ENCODE results near the gene PRKCB. TPM values are rescaled to one million over a fixed set of nuclear protein-coding genes. Genes with fewer than 3 reads are reported as not detected.

PRKCB gene
- total RNA-seq, 4 donors from 2014 or later: 7.0 to 88.3 (median 15.9) TPM

DNA sequence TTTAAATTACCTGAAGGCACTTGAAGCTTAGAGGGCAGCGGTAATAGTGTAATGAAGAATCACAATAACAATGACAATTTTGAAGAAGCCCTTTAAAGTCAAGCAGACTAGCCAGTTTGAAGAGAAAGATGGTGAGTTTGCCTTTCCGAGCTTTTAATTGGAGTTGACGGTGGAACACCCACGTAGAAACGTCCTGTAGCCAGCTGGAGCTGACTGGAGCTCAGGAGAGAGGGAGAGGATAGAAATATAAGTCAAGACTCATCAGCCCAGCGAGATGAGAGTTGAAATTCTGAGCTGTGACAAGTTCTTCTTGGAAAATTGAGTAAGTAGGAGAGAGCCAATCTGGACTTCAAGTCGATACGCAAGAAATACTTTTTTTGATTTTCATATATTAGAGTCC lies 328.6 kb downstream of the PRKCB start:
- Histone ChIP-seq H3K27ac (no peak overlapping the region), H3K36me3 (no peaks in the 10 kb centered on the region), H3K9me3 (no peaks in the 10 kb centered on the region), H3K4me1 (no peaks in the 10 kb centered on the region), H3K27me3 (no peaks in the 10 kb centered on the region), H3K4me3 (no peak overlapping the region)
- no peak for DNase-seq
- no peak for TF ChIP-seq POLR2A (IDR thresholded peaks at IDR 0.05)
- TF ChIP-seq, protein P1, sequence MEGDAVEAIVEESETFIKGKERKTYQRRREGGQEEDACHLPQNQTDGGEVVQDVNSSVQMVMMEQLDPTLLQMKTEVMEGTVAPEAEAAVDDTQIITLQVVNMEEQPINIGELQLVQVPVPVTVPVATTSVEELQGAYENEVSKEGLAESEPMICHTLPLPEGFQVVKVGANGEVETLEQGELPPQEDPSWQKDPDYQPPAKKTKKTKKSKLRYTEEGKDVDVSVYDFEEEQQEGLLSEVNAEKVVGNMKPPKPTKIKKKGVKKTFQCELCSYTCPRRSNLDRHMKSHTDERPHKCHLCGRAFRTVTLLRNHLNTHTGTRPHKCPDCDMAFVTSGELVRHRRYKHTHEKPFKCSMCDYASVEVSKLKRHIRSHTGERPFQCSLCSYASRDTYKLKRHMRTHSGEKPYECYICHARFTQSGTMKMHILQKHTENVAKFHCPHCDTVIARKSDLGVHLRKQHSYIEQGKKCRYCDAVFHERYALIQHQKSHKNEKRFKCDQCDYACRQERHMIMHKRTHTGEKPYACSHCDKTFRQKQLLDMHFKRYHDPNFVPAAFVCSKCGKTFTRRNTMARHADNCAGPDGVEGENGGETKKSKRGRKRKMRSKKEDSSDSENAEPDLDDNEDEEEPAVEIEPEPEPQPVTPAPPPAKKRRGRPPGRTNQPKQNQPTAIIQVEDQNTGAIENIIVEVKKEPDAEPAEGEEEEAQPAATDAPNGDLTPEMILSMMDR (IDR thresholded peaks at IDR 0.05): no peak

DNA sequence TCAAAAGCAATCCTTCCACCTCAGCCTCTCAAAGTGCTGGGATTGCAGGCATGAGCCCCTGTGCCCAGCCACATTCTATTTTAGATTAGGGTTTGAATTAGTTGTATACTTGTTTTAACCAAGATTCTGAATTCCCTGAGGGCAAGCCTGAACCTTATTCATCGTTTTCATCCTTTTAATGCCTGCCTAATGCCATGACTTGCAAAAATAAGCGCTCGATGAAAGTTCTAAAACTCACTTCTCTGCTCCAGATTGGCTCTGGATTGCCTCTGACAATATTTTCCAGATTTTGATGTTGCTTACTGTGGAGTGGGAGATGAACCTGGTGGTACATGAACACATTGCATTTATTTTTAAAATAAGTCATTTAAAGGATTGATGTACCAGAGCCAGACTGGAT lies 329.5 kb downstream of the PRKCB start:
- H3K27me3 ChIP-seq: no peaks in the 10 kb centered on the region
- DNase-seq: no peak
- no peak for TF ChIP-seq POLR2A (IDR thresholded peaks at IDR 0.05)
- TF ChIP-seq, protein P1 (IDR thresholded peaks at IDR 0.05): no peak
- H3K36me3 ChIP-seq: no peaks in the 10 kb centered on the region
- H3K27ac ChIP-seq: no peak overlapping the region
- H3K4me3 ChIP-seq: no peak overlapping the region
- H3K9me3 ChIP-seq: no peaks in the 10 kb centered on the region
- H3K4me1 ChIP-seq: no peaks in the 10 kb centered on the region

DNA sequence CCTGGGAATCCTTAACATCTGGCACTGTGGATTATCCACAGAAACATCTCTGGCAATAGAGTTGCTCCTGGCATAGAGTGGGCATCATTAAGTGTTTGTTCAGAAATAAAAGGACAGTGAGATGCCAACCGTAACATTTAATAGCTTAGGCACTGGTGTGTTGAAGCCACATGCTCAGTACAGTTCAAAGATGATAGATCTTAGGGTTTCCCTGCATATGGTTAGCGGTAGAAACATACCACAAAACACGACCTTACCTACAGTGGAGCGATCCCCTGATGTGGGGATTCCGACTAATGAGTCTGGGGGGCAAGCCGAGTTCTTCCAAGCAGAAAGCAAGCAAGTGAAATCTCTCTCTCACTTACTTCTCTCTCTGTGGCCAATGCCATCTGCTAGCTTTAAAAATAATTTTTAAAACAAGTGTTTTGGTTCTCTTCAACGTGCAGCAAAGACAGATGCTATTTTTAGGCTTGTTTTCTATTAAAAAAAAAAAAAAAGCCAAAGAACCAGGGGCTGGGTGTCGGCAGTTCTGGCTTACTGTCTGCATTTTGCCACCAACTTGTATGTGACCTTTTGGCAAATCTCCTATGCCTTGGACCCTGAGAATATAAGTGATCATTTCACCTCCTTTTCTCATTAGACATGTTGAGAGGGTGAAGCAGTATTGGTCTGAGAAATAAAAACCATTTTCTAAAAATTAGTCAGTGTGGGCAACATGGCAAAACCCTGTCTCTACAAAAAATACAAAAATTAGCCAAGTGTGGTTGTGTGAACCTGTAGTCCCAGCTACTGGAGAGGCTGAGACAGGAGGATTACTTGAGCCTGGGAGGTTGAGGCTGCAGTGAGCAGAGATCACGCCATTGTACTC lies 331.1 kb downstream of the PRKCB start:
- Histone ChIP-seq H3K4me1 (no peaks in the 10 kb centered on the region), H3K9me3 (no peaks in the 10 kb centered on the region), H3K27me3 (no peaks in the 10 kb centered on the region), H3K36me3 (no peaks in the 10 kb centered on the region), H3K27ac (no peak overlapping the region), H3K4me3 (no peak overlapping the region)
- TF ChIP-seq POLR2A (IDR thresholded peaks at IDR 0.05): no peak
- TF ChIP-seq, protein P1 (IDR thresholded peaks at IDR 0.05): no peak
- no peak for DNase-seq

DNA sequence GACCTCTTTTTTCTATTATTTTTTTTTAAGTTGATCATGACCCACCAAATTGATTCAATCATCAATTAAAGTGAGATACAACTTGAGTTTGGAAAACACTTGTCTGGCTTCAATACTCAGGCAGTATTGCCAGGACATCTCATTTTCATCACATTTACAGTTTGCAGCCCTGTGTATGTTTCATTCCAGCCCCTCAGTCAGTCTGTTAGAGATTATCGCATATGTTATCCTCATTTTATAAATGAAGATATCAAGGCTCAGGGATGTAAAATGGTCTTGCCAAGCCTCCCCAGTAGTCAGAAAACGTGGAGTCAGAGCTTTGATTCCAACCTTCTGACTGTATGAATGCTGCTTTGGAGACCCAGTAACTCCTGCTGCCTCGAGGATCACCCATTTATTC lies 333.1 kb downstream of the PRKCB start:
- no peaks in the 10 kb centered on the region for H3K27me3 ChIP-seq
- H3K36me3 ChIP-seq: no peaks in the 10 kb centered on the region
- H3K27ac ChIP-seq: no peak overlapping the region
- no peak overlapping the region for H3K4me3 ChIP-seq
- no peaks in the 10 kb centered on the region for H3K9me3 ChIP-seq
- no peak for DNase-seq
- no peak for TF ChIP-seq POLR2A (IDR thresholded peaks at IDR 0.05)
- TF ChIP-seq, protein P1 (IDR thresholded peaks at IDR 0.05): no peak
- H3K4me1 ChIP-seq: no peaks in the 10 kb centered on the region

DNA sequence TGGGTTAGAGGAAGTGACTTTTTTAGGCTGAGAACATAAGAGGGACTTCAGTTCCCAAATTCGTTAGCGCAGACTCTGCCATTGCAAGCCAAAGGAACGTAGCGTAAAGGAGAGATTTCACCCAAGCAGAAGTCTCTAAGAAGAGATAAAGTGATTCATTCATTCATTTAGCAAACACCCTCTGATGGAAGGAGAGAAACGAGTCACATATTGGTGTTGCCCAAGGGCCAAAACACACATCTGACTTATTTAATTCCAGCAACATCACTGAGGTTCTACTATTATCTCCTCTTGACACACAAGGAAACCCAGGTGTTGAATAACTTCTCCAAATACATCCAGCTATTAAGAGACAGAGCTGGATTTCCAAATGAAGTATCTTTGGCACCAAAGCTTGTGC lies 334.6 kb downstream of the PRKCB start:
- Histone ChIP-seq H3K4me3 (no peak overlapping the region), H3K9me3 (no peaks in the 10 kb centered on the region), H3K27ac (no peak overlapping the region), H3K27me3 (no peaks in the 10 kb centered on the region), H3K36me3 (no peaks in the 10 kb centered on the region), H3K4me1 (no peaks in the 10 kb centered on the region)
- DNase-seq: no peak
- TF ChIP-seq, protein P1 (IDR thresholded peaks at IDR 0.05): no peak
- no peak for TF ChIP-seq POLR2A (IDR thresholded peaks at IDR 0.05)
